ENCODE measurements around the gene RNF103.

- TF ChIP-seq POLR2A (IDR thresholded peaks at IDR 0.05): no peak
- no peak for TF ChIP-seq EP300 (IDR thresholded peaks at IDR 0.05)
Observed at GRCh38 chr2:86570059-86570458, 53.6 kb downstream of the RNF103 start.
